ENCODE data around the gene AKAP6. TPM values are rescaled to one million over a fixed set of nuclear protein-coding genes. Genes with fewer than 3 reads are reported as not detected.

The AKAP6 gene
- total RNA-seq, 2 experiments from 2014 or later: 0.13 to 0.72 TPM

- CTCF ChIA-PET (ENCODE audit: unreplicated experiment): no interaction called here
- intact Hi-C loops (cut with micrococcal nuclease; ENCODE audit: unreplicated experiment): no loop called here
- TF ChIP-seq CTCF (conservative IDR thresholded peaks at IDR 0.05; ENCODE audit: low read length) (no peak), EZH2phosphoT487 (IDR thresholded peaks at IDR 0.05; ENCODE audit: borderline replicate concordance, low read depth, low read length) (no peak)
- POLR2A ChIA-PET: interaction anchor here (0.5 to 1.4 kb wide), 2 partner anchors 11 to 571 kb away, joined by 3 to 6 read pairs; no protein-coding TSS in a partner anchor
- H2AFZ ChIP-seq (ENCODE audit: low read length): no peak overlapping the region
- H3K4me1 ChIP-seq (ENCODE audit: insufficient read depth, low read length, poor library complexity, severe bottlenecking): no peaks in the 10 kb centered on the region
- H3K27ac ChIP-seq (ENCODE audit: low read depth, low read length, poor library complexity, severe bottlenecking): no peak overlapping the region
- BruUV-seq (replicated peaks): no TSS peak
- H3K4me3 ChIP-seq (ENCODE audit: low read depth, low read length, poor library complexity, severe bottlenecking): no peak overlapping the region
- no peak for DNase-seq (ENCODE audit: low spot score)
- no peaks in the 10 kb centered on the region for H3K9me2 ChIP-seq (ENCODE audit: insufficient read depth, low read length)
- H3K4me2 ChIP-seq (ENCODE audit: low read length): no peak overlapping the region
- no peaks in the 10 kb centered on the region for H3K36me3 ChIP-seq (ENCODE audit: insufficient read depth, low read length)
- no peaks in the 10 kb centered on the region for H4K20me1 ChIP-seq (ENCODE audit: insufficient read depth, low read length)
- no peaks in the 10 kb centered on the region for H3K79me2 ChIP-seq (ENCODE audit: insufficient read depth, low read depth, low read length)
- no peaks in the 10 kb centered on the region for H3K9me3 ChIP-seq (ENCODE audit: low read length)
Observed at GRCh38 chr14:32510815-32511214, 181.7 kb downstream of the AKAP6 start.

- H3K4me2 ChIP-seq (ENCODE audit: low read length): no peak overlapping the region
- H3K4me1 ChIP-seq (ENCODE audit: insufficient read depth, low read length, poor library complexity, severe bottlenecking): no peaks in the 10 kb centered on the region
- H3K9me2 ChIP-seq (ENCODE audit: insufficient read depth, low read length): no peaks in the 10 kb centered on the region
- H4K20me1 ChIP-seq (ENCODE audit: insufficient read depth, low read length): no peaks in the 10 kb centered on the region
- CTCF ChIA-PET (ENCODE audit: unreplicated experiment): no interaction called here
- POLR2A ChIA-PET: interaction anchor here (1.1 kb wide), 1 partner anchor 10 kb away, joined by 6 read pairs; no protein-coding TSS in a partner anchor
- no peak overlapping the region for H3K27ac ChIP-seq (ENCODE audit: low read depth, low read length, poor library complexity, severe bottlenecking)
- H3K4me3 ChIP-seq (ENCODE audit: low read depth, low read length, poor library complexity, severe bottlenecking): no peak overlapping the region
- H3K79me2 ChIP-seq (ENCODE audit: insufficient read depth, low read depth, low read length): no peaks in the 10 kb centered on the region
- no peak for DNase-seq (ENCODE audit: low spot score)
- no peak overlapping the region for H2AFZ ChIP-seq (ENCODE audit: low read length)
- TF ChIP-seq CTCF (conservative IDR thresholded peaks at IDR 0.05; ENCODE audit: low read length) (no peak), EZH2phosphoT487 (IDR thresholded peaks at IDR 0.05; ENCODE audit: borderline replicate concordance, low read depth, low read length) (no peak)
- H3K9me3 ChIP-seq (ENCODE audit: low read length): no peaks in the 10 kb centered on the region
- no TSS peak for BruUV-seq (replicated peaks)
- H3K36me3 ChIP-seq (ENCODE audit: insufficient read depth, low read length): no peaks in the 10 kb centered on the region
- intact Hi-C loops (cut with micrococcal nuclease; ENCODE audit: unreplicated experiment): no loop called here
Observed at GRCh38 chr14:32512348-32512747, 183.2 kb downstream of the AKAP6 start.

- no peak overlapping the region for H3K27ac ChIP-seq (ENCODE audit: low read depth, low read length, poor library complexity, severe bottlenecking)
- ChIA-PET CTCF (ENCODE audit: unreplicated experiment) (no interaction called here), POLR2A (no interaction called here)
- intact Hi-C loops (cut with micrococcal nuclease; ENCODE audit: unreplicated experiment): no loop called here
- H4K20me1 ChIP-seq (ENCODE audit: insufficient read depth, low read length): no peaks in the 10 kb centered on the region
- TF ChIP-seq CTCF (conservative IDR thresholded peaks at IDR 0.05; ENCODE audit: low read length): no peak
- no peak for TF ChIP-seq EZH2phosphoT487 (IDR thresholded peaks at IDR 0.05; ENCODE audit: borderline replicate concordance, low read depth, low read length)
- H3K4me2 ChIP-seq (ENCODE audit: low read length): no peak overlapping the region
- no peak overlapping the region for H3K4me3 ChIP-seq (ENCODE audit: low read depth, low read length, poor library complexity, severe bottlenecking)
- H3K79me2 ChIP-seq (ENCODE audit: insufficient read depth, low read depth, low read length): no peaks in the 10 kb centered on the region
- H2AFZ ChIP-seq (ENCODE audit: low read length): no peak overlapping the region
- no peaks in the 10 kb centered on the region for H3K9me3 ChIP-seq (ENCODE audit: low read length)
- H3K9me2 ChIP-seq (ENCODE audit: insufficient read depth, low read length): no peaks in the 10 kb centered on the region
- no TSS peak for BruUV-seq (replicated peaks)
- H3K36me3 ChIP-seq (ENCODE audit: insufficient read depth, low read length): no peaks in the 10 kb centered on the region
- H3K4me1 ChIP-seq (ENCODE audit: insufficient read depth, low read length, poor library complexity, severe bottlenecking): no peaks in the 10 kb centered on the region
- no peak for DNase-seq (ENCODE audit: low spot score)
Observed at GRCh38 chr14:32512813-32513212, 183.7 kb downstream of the AKAP6 start.

All from OCI-LY7 (cell line).